Body of pancreas (tissue), 4 donors: ENCODE results near the gene G6PD.

Source experiments
- CTCF ChIP-seq, 7 experiments: fragments of 450-650 bp in 4 of 7; fragments of 200-600 bp in 3 of 7; sonication (generic) in 3 of 7; IDR thresholded peaks; one replicate each; pipeline ENCODE4 v1.5.1; 2016 to 2019; ENCODE audit warnings: antibody characterized with exemption in 7 of 7
- POLR2A ChIP-seq, 3 donors: fragments of 450-650 bp; IDR thresholded peaks; one replicate each; pipeline ENCODE4 v1.6.1; 2016; ENCODE audit warnings: antibody characterized with exemption in 3 of 3, mild to moderate bottlenecking in 2 of 3

DNA sequence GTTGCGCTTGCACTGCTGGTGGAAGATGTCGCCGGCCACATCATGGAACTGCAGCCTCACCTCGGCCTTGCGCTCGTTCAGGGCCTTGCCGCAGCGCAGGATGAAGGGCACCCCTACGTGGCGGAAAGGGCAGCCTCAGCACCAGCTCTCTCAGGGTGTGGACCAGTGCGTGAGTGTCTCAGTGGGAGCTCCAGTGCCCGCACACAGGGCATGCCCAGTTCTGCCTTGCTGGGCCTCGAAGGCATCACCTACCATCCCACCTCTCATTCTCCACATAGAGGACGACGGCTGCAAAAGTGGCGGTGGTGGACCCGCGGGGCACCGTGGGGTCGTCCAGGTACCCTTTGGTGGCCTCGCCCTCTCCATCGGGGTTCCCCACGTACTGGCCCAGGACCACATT is 14.0 kb downstream of the G6PD start:
- TF ChIP-seq POLR2A (IDR thresholded peaks at IDR 0.05), result no peak
- no peak for TF ChIP-seq CTCF (IDR thresholded peaks at IDR 0.05)
